Panc1 (cell line): ENCODE results near the gene FAM53A. TPM values are rescaled to one million over a fixed set of nuclear protein-coding genes. Genes with fewer than 3 reads are reported as not detected.
A peak's percentile ranks its signal among the peaks of the same experiment; 100 is the strongest.

ENCODE experiments used
- ATAC-seq: fragments of 200-7000 bp; cut with Tn5 transposase; 2 replicates; pipeline ENCODE4 v1.9.1; 2020; ENCODE audit warnings: mild to moderate bottlenecking, moderate library complexity
- BruUV-seq: library from RNA; stranded (reverse); fragments of 400-500 nt; replicated peaks from 2 replicates; lab custom pipeline; 2021; lab: Mats Ljungman, UMichigan
- CTCF ChIA-PET: fragments of 300-600 bp; sonication (Branson Sonifier 250); formaldehyde crosslinking; loops from one replicate; lab custom pipeline; 2022; ENCODE audit warnings: antibody characterized with exemption; lab: Charles Lee
- POLR2A ChIA-PET: fragments of 300-600 bp; sonication (Branson Sonifier 250); formaldehyde crosslinking; loops from one replicate; lab custom pipeline; 2022; ENCODE audit warnings: antibody characterized with exemption; lab: Charles Lee
- DNase-seq: peaks from one replicate; pipeline ENCODE4 v3.0.0-alpha.2; 2010; ENCODE audit warnings: low read depth, low spot score
- H3K27ac ChIP-seq: 2 replicates; pipeline ENCODE4 v1.5.1; 2011; ENCODE audit warnings: mild to moderate bottlenecking, low read length, inconsistent platforms
- H3K27me3 ChIP-seq: fragments of 200-500 bp; sonication (Bioruptor generic); 2 replicates; pipeline ENCODE4 v1.6.0; 2014; ENCODE audit warnings: low read length, inconsistent platforms; ENCODE audit not compliant: control insufficient read depth, insufficient read depth
- H3K36me3 ChIP-seq: fragments of 200-500 bp; sonication (Bioruptor generic); 2 replicates; pipeline ENCODE4 v1.5.1; 2014; ENCODE audit warnings: inconsistent platforms, mild to moderate bottlenecking, low read length, moderate library complexity; ENCODE audit not compliant: control insufficient read depth, insufficient read depth
- H3K4me1 ChIP-seq: 2 replicates; pipeline ENCODE4 v1.5.1; 2011; ENCODE audit warnings: inconsistent platforms, mild to moderate bottlenecking, low read length, moderate library complexity; ENCODE audit not compliant: control insufficient read depth, insufficient read depth
- H3K4me3 ChIP-seq, 2 experiments: 2 replicates each; pipeline ENCODE4 v1.5.1; 2011 to 2012; ENCODE audit warnings: low read depth in 2 of 2, low read length in 2 of 2, mild to moderate bottlenecking in 2 of 2, inconsistent platforms in 1 of 2, moderate library complexity in 1 of 2
- H3K9me3 ChIP-seq: fragments of 200-500 bp; sonication (Bioruptor generic); 2 replicates; pipeline ENCODE4 v1.5.1; 2014; ENCODE audit warnings: low read depth, mild to moderate bottlenecking, inconsistent platforms, low read length, moderate library complexity; ENCODE audit not compliant: control insufficient read depth, insufficient read depth
- CTCF ChIP-seq: fragments of 450-650 bp; IDR thresholded peaks from 2 replicates; pipeline ENCODE4 v1.5.1; 2017; ENCODE audit warnings: mild to moderate bottlenecking
- POLR2AphosphoS5 ChIP-seq: IDR thresholded peaks from 2 replicates; pipeline ENCODE4 v1.6.1; 2012; ENCODE audit warnings: mild to moderate bottlenecking, low read depth, low read length, moderate library complexity
- REST ChIP-seq, 2 experiments: IDR thresholded peaks; 2 replicates each; pipeline ENCODE4 v1.6.1; 2011 to 2012; ENCODE audit warnings: low read depth in 2 of 2, control low read depth in 1 of 2, low read length in 1 of 2, mild to moderate bottlenecking in 1 of 2, moderate library complexity in 1 of 2; ENCODE audit not compliant: insufficient read depth in 1 of 2
- SIN3A ChIP-seq: IDR thresholded peaks from 2 replicates; pipeline ENCODE4 v1.6.1; 2012; ENCODE audit warnings: low read depth, mild to moderate bottlenecking, low read length, moderate library complexity, borderline replicate concordance; ENCODE audit not compliant: insufficient read depth
- in situ Hi-C: cut with HindIII; loops from 2 replicates; pipeline ENCODE4 v1.10.0; 2016; ENCODE audit warnings: low sequenced_read_pairs, low pct_unique_long_range_greater_than_20kb
- intact Hi-C: fragments of 100-400 bp; cut with micrococcal nuclease; formaldehyde crosslinking; loops from one replicate; pipeline ENCODE4 v1.10.0; 2022; ENCODE audit not compliant: unreplicated experiment
- total RNA-seq: library from RNA; stranded (reverse); gene quantifications from one replicate; pipeline ENCODE4 v1.2.1, GENCODE V29; 2021; ENCODE audit not compliant: unreplicated experiment

The FAM53A gene
- total RNA-seq, 1 experiment from 2014 or later = 7.0 TPM

- H3K36me3 ChIP-seq = peaks cover 7% of the 10 kb centered on the region
- no peaks in the 10 kb centered on the region for H3K9me3 ChIP-seq
- peak; percentile 12 for ATAC-seq
- ChIA-PET POLR2A (no interaction called here), CTCF (no interaction called here)
- no peaks in the 10 kb centered on the region for H3K27me3 ChIP-seq
- H3K27ac ChIP-seq = peak overlapping the region; percentile 89
- no peak for DNase-seq
- in situ Hi-C loops (no loop called here), intact Hi-C loops (no loop called here)
- peaks cover 40% of the 10 kb centered on the region for H3K4me1 ChIP-seq
- BruUV-seq = no TSS peak
- TF ChIP-seq SIN3A (0 out of 2 replicates have a peak, but pooled peaks have one; percentile 43), CTCF (no peak)
- peak overlapping the region; percentile 64 to 68 for H3K4me3 ChIP-seq
Observed at GRCh38 chr4:1721666-1722550, 37.8 kb upstream of the FAM53A start.

- no peaks in the 10 kb centered on the region for H3K27me3 ChIP-seq
- intact Hi-C loops = no loop called here
- peaks cover 37% of the 10 kb centered on the region for H3K4me1 ChIP-seq
- in situ Hi-C loops = no loop called here
- ChIA-PET POLR2A (no interaction called here), CTCF (no interaction called here)
- ATAC-seq (peak; percentile 86), DNase-seq (no peak)
- peak; percentile 59 for TF ChIP-seq POLR2AphosphoS5
- peak; percentile 84; the same call in 1 of the 2 replicates for TF ChIP-seq SIN3A
- no peak for TF ChIP-seq REST (IDR thresholded peaks at IDR 0.05; ENCODE audit: insufficient read depth in 1 of 2, low read depth in 2 of 2, low read length in 1 of 2)
- no peaks in the 10 kb centered on the region for H3K9me3 ChIP-seq
- peaks cover 7% of the 10 kb centered on the region for H3K36me3 ChIP-seq
- BruUV-seq = no TSS peak
- peak within 1 kb of the TSS; percentile 89 for H3K27ac ChIP-seq
- H3K4me3 ChIP-seq = peak within 1 kb of the TSS; percentile 64 to 69
Observed at GRCh38 chr4:1721003-1721665, 37.0 kb upstream of the FAM53A start, which contains the start of the genes TACC3 and TMEM129. Gene TACC3, plus strand, starts transcription at chr4:1721521. Its CDS starts 1,901 bp downstream, at chr4:1723422. Gene TMEM129, minus strand, starts transcription at chr4:1721323. Its CDS starts 486 bp downstream, at chr4:1720837.
